Naive B cell (primary cell): ENCODE data around the gene THRB. TPM values are rescaled to one million over a fixed set of nuclear protein-coding genes. Genes with fewer than 3 reads are reported as not detected.

Experiments used
- ATAC-seq, 2 donors: fragments of 150-1000 bp; cut with Tn5 transposase; 2 replicates each; pipeline ENCODE4 v1.10.0; 2021; ENCODE audit warnings: low read depth in 2 of 2, mild to moderate bottlenecking in 2 of 2, moderate library complexity in 2 of 2
- DNase-seq: peaks from one replicate; pipeline ENCODE4 v3.0.0; 2022
- H3K27ac Mint-ChIP-seq, 6 donors: one replicate each; pipeline ENCODE4 v1.8.0; 2020 to 2022; ENCODE audit warnings: mild to moderate bottlenecking in 6 of 6, mixed read lengths in 6 of 6, moderate library complexity in 5 of 6, inconsistent platforms in 2 of 6
- H3K27me3 Mint-ChIP-seq, 3 donors: one replicate each; pipeline ENCODE4 v1.8.0; 2021 to 2022; ENCODE audit warnings: mixed read lengths in 3 of 3, mild to moderate bottlenecking in 1 of 3
- H3K36me3 Mint-ChIP-seq, 2 donors: one replicate each; pipeline ENCODE4 v1.8.0; 2020 to 2022; ENCODE audit warnings: mixed read lengths in 2 of 2, inconsistent platforms in 1 of 2, mild to moderate bottlenecking in 1 of 2
- H3K4me1 Mint-ChIP-seq, 3 donors: one replicate each; pipeline ENCODE4 v1.8.0; 2020 to 2022; ENCODE audit warnings: mixed read lengths in 3 of 3, inconsistent platforms in 1 of 3, mild to moderate bottlenecking in 1 of 3, moderate library complexity in 1 of 3
- H3K4me3 Mint-ChIP-seq, 8 donors: one replicate each; pipeline ENCODE4 v1.8.0; 2020 to 2022; ENCODE audit warnings: mild to moderate bottlenecking in 8 of 8, mixed read lengths in 8 of 8, moderate library complexity in 8 of 8, inconsistent platforms in 2 of 8
- H3K9me3 Mint-ChIP-seq, 7 donors: one replicate each; pipeline ENCODE4 v1.8.0; 2020 to 2022; ENCODE audit warnings: mixed read lengths in 7 of 7, mild to moderate bottlenecking in 5 of 7, inconsistent platforms in 2 of 7, moderate library complexity in 1 of 7
- polyA plus RNA-seq, 6 donors: library from polyadenylated mRNA; unstranded; fragments of 300-500 nt; fragmentation: Illumina TruSeq; gene quantifications; one replicate each; pipeline ENCODE4 v1.2.3, GENCODE V29; 2021; ENCODE audit warnings: low read depth in 6 of 6

The THRB gene
- polyA plus RNA-seq, 6 donors from 2014 or later, result 0.38 to 5.1 (median 1.8) TPM

DNA sequence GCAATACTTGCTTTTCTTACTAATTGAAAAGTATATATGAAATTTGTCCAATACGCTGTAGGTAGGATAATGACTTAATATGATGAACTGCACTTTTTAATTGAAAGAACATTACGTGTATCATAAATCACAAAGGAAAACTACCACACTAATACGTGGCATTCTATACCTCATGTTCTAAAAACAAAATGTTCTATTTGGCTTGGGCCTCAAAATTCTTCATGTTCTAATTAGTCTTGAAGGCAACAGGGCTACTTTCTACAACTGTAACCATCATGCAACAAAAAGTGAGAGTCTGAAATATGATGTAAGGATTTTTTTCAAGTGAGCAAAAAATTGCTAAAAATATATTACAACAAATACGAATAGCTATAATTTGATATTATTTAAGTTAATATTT is 19.8 kb downstream of the THRB start:
- no peak for ATAC-seq

DNA sequence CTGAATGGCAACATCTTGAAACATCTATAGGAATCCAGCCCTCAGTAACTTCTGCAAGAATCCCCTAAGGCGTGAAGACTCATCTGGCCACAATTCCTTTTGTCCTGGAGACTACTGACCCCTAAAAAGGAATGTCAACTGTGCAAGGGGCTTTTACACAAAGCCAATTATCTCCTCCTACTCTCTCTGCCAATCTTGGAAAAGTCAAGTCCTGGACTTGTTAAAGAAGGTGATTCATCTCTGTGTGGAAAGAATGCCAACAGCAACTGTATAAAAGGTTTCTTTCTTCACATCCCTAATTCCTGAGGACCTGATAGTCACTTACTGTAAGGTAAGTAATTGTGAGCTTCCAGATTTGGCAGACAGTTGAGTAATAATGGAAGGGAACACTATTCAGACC is 22.3 kb downstream of the THRB start:
- H3K4me3 Mint-ChIP-seq, result no peak overlapping the region
- no peak for ATAC-seq

More for the DNA sequence above, 19.8 kb downstream of the THRB start:
- Mint-ChIP-seq H3K27ac (no peak overlapping the region), H3K27me3 (peaks cover 0 to 11% (median 4%) of the 10 kb centered on the region in 3 donors), H3K4me3 (no peak overlapping the region), H3K9me3 (peaks cover 0 to 3% (median 0%) of the 10 kb centered on the region in 7 donors), H3K4me1 (no peaks in the 10 kb centered on the region), H3K36me3 (peaks cover 0 to 7% of the 10 kb centered on the region in 2 donors)
- DNase-seq, result no peak

DNA sequence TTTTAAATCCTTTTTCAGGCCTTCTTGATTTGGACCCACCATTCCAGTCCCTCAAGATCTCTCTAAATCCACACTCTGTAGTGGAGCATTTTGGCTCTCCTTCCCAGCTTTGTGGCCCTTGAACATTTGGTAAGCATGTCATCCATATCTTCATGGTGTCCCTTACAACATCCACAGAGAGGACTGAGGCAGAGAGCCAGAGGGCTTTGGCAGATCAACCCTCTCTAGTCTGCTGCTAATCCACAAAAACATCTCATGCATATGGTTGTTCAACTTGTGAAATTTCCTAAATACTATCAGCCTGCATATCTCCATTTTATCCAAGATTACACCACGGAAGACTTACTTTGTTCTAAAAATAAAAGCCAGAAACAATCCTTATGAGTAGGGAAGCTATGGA is 23.2 kb downstream of the THRB start:
- no peak for DNase-seq
- Mint-ChIP-seq H3K9me3 (peaks cover 0 to 2% (median 0%) of the 10 kb centered on the region in 7 donors), H3K27ac (no peak overlapping the region), H3K4me3 (peak overlapping the region in 1 of 8 donors; percentile 9), H3K27me3 (peaks cover 0 to 10% (median 8%) of the 10 kb centered on the region in 3 donors), H3K4me1 (no peaks in the 10 kb centered on the region), H3K36me3 (no peaks in the 10 kb centered on the region)
- ATAC-seq, result no peak

More for the DNA sequence above, 22.3 kb downstream of the THRB start:
- H3K4me1 Mint-ChIP-seq, result no peaks in the 10 kb centered on the region
- H3K9me3 Mint-ChIP-seq, result peaks cover 0 to 2% (median 0%) of the 10 kb centered on the region in 7 donors
- no peaks in the 10 kb centered on the region for H3K36me3 Mint-ChIP-seq
- no peak overlapping the region for H3K27ac Mint-ChIP-seq
- no peak for DNase-seq
- H3K27me3 Mint-ChIP-seq, result peaks cover 0 to 10% (median 8%) of the 10 kb centered on the region in 3 donors

DNA sequence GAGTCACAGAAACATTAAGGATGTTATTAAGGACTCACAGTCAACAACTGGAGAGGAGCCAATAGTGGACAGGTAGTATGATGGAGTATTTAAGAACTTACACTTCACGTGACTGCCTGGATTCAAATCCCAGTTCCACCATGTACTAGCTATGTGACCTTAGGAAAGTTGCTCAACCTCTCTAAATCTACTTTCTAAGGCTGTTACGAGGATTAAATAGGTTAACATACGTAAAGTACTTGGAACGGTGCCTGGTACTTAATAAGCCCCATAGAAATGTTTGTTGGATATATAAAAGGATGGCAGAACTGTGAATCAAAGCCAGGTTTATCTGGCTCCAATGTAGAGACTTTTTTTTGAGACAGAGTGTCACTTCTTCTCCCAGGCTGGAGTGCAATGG is 24.4 kb downstream of the THRB start:
- no peak overlapping the region for H3K27ac Mint-ChIP-seq
- H3K36me3 Mint-ChIP-seq, result no peaks in the 10 kb centered on the region
- DNase-seq (no peak), ATAC-seq (no peak)
- peaks cover 0 to 2% (median 0%) of the 10 kb centered on the region in 7 donors for H3K9me3 Mint-ChIP-seq
- H3K27me3 Mint-ChIP-seq, result peaks cover 0 to 10% (median 8%) of the 10 kb centered on the region in 3 donors
- no peaks in the 10 kb centered on the region for H3K4me1 Mint-ChIP-seq
- H3K4me3 Mint-ChIP-seq, result no peak overlapping the region

DNA sequence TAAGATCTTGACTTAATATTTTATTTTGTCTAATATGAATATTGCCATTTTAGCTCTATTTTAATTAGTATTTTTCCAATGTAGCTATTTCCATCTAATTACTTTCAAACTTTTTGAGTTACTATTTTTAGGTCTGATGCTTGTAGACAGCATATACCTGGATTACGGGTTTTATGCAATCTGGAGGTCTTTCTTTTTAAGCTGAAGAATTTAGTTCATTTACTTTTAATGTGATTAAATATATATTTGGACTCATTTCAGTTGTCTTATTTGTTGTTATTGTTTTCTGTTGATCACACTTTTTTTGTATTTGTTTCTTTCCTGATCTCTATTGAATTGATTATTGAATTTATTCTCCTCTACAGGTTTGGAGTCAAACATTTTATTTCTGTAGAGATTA is 30.3 kb downstream of the THRB start:
- H3K27ac Mint-ChIP-seq, result no peak overlapping the region
- no peak for DNase-seq
- peaks cover 0 to 13% (median 3%) of the 10 kb centered on the region in 7 donors for H3K9me3 Mint-ChIP-seq
- no peaks in the 10 kb centered on the region for H3K36me3 Mint-ChIP-seq
- H3K4me3 Mint-ChIP-seq, result no peak overlapping the region
- ATAC-seq, result no peak
- peaks cover 0 to 6% (median 0%) of the 10 kb centered on the region in 3 donors for H3K27me3 Mint-ChIP-seq
- H3K4me1 Mint-ChIP-seq, result no peaks in the 10 kb centered on the region

DNA sequence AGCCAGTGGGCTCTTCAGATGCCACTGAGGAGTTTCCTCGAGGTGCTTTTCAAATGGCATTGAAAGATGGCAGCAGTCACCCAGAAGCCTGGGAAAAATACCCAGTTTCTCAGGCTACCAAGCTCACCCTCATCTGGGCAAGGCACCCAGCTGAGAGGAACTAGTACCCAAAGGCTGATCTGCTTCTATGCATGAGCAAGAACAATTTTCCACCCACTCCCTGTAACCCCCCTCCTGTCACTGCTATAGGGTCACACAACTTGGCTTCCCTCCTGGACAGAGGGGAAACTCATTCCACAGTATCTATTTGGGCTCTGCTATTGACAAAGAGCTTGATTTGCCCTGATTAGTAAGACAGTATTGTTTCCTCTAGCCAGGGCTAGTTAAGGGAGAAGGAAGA is 31.9 kb downstream of the THRB start:
- Mint-ChIP-seq H3K27ac (no peak overlapping the region), H3K4me1 (no peaks in the 10 kb centered on the region), H3K4me3 (no peak overlapping the region), H3K27me3 (no peaks in the 10 kb centered on the region), H3K9me3 (peaks cover 0 to 13% (median 3%) of the 10 kb centered on the region in 7 donors), H3K36me3 (no peaks in the 10 kb centered on the region)
- no peak for ATAC-seq
- DNase-seq, result no peak

DNA sequence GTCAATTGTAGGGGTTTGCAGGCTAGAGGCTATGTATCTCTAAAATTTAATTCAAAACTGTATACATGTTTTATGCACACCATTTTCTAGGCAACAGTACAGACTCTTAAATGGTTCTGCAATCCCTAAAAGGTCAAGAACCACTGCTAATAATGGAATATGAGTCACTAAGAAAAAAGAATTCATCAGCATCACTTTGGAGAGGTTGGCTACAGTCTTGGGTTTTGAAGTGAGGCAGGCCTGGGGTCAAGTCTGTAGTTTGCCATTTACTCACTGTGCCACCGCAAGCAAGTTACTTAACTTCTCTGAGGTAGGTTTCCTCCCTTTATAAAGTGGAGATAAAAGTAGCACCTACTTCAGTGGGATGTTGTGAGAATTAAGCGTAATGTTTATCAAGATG is 33.7 kb downstream of the THRB start:
- DNase-seq (no peak), ATAC-seq (no peak)
- H3K4me1 Mint-ChIP-seq, result no peaks in the 10 kb centered on the region
- no peaks in the 10 kb centered on the region for H3K27me3 Mint-ChIP-seq
- peaks cover 0 to 13% (median 3%) of the 10 kb centered on the region in 7 donors for H3K9me3 Mint-ChIP-seq
- no peak overlapping the region for H3K27ac Mint-ChIP-seq
- H3K36me3 Mint-ChIP-seq, result no peaks in the 10 kb centered on the region
- no peak overlapping the region for H3K4me3 Mint-ChIP-seq

DNA sequence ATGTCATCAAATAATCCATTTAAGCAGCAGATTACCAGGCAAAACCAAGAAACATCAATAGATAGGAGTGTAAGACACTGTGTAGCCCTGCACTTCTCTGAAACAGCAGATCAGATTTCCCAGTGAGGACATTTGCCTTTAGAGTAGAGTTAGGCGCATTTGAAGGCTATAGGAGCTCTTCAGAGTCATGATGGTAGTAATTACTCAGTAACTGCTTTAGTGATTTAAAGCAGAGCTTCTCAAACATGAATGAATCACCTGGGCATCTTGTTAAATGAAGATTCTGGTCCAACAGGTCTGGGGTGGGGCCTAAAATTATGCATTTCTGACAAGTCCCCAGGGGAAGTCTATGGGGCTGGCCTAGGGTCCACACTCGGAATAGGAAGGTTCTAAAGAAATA is 36.9 kb downstream of the THRB start:
- Mint-ChIP-seq H3K36me3 (no peaks in the 10 kb centered on the region), H3K27me3 (peaks cover 0 to 10% (median 4%) of the 10 kb centered on the region in 3 donors), H3K4me3 (no peak overlapping the region), H3K9me3 (peaks cover 0 to 3% (median 0%) of the 10 kb centered on the region in 7 donors), H3K4me1 (no peaks in the 10 kb centered on the region), H3K27ac (no peak overlapping the region)
- DNase-seq (no peak), ATAC-seq (no peak)

DNA sequence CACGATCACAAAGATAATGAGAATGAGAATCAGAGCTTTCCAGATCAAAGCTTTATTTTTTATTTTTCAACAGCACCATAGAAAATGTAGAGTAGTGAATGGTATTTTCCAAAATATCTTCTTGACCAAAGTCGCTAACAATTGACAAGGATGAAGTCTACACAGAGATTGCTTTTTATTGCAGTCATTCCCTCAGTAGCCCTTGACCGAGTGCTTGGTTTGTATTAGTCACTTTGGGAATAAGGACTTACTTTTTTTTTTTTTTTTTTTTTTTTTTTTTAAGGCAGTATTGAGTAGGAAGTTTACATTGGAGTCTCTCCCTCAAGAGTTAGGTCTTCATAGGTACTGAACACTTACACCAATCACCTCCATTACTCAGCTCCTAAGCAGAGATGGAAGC is 39.8 kb downstream of the THRB start:
- DNase-seq (no peak), ATAC-seq (no peak)
- H3K27ac Mint-ChIP-seq, result no peak overlapping the region
- no peaks in the 10 kb centered on the region for H3K36me3 Mint-ChIP-seq
- no peak overlapping the region for H3K4me3 Mint-ChIP-seq
- H3K9me3 Mint-ChIP-seq, result peaks cover 0 to 3% (median 0%) of the 10 kb centered on the region in 7 donors
- no peaks in the 10 kb centered on the region for H3K4me1 Mint-ChIP-seq
- H3K27me3 Mint-ChIP-seq, result peaks cover 0 to 10% (median 4%) of the 10 kb centered on the region in 3 donors

DNA sequence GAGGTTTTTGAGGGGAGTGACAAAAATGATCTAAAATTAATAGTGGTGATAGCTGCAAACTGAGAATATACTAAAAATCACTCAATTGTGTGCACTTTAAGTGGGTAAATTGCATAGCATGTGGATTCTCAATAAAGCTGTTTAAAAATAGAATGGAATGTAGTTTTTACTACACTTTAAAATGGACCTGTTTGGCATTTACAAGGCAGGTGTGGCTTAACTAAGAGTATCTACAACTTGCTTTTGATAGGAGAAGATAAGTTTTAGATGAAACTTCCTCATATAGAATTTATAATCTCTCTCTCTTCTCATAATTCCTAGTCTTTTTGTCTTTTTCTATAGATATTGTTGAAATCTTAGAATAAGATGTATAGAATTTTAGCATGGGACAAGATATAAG is 40.3 kb downstream of the THRB start:
- no peak for ATAC-seq
- peaks cover 0 to 10% (median 4%) of the 10 kb centered on the region in 3 donors for H3K27me3 Mint-ChIP-seq
- no peak for DNase-seq
- H3K27ac Mint-ChIP-seq, result no peak overlapping the region
- peaks cover 0 to 3% (median 0%) of the 10 kb centered on the region in 7 donors for H3K9me3 Mint-ChIP-seq
- H3K36me3 Mint-ChIP-seq, result no peaks in the 10 kb centered on the region
- no peaks in the 10 kb centered on the region for H3K4me1 Mint-ChIP-seq
- H3K4me3 Mint-ChIP-seq, result no peak overlapping the region

DNA sequence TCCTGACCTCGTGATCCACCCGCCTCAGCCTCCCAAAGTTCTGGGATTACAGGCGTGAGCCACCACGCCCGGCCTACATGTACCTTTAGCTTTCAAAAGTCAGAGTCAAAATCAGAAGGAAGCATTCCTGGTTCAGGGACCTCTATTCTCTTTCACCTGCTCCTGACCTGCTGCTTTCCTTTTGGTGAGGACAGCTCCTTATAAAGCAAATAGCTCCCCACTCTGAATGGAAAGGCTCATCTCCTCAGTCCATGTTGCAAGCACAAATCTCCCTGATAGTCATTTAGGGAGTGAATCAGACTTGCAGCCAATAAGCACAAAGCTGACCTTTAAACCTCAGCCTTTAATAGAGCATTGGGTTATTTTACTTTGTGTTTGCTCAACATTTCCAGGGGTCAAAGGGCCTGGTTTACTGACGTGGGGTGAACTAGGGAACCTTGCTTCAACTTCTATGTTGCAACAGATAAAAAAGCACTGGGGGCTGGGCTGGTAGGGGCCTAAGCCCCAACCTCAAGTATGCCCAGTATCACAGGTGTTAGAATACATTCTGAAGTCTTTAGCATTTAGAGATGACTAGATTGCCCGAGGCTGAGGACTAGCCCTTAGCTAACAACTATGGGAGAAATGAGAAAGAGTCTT is 43.1 kb downstream of the THRB start:
- no peaks in the 10 kb centered on the region for H3K9me3 Mint-ChIP-seq
- H3K36me3 Mint-ChIP-seq, result no peaks in the 10 kb centered on the region
- DNase-seq (no peak), ATAC-seq (no peak)
- H3K4me3 Mint-ChIP-seq, result no peak overlapping the region
- H3K27ac Mint-ChIP-seq, result no peak overlapping the region
- peaks cover 0 to 10% (median 4%) of the 10 kb centered on the region in 3 donors for H3K27me3 Mint-ChIP-seq
- no peaks in the 10 kb centered on the region for H3K4me1 Mint-ChIP-seq

DNA sequence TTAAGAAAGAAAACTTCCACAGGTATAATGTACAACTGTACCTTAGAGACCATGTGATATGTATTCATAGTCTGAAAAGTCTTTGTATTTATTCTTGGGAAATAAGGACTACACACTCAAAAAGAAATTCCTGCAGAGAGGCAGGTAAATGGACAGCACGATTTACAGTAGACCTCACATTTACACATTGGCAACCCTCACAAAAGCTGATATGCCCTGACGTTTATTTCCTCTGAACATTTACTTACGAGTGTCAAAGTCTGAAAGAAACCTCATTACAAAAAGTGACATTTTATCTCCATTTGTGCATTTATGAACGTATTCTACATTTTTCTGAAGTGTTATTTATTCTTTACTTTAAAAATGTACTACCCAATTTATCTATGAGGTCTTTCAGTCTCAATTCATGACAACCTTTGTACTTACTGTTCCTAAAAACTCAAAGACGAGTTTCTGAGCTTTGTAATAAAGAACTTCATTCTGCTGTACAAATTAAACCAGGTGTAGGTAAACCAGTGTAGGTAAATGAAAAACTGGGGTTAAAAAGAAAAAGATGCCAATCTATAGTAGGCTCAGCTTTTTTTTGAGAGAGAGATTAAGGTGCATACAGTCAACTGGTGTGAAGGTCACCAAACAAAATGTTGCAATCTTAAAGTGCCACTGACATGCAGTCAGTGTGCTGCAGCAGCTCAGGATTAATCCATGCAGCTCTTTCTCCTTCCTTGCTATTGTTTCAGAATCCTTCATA is 44.3 kb downstream of the THRB start:
- H3K27me3 Mint-ChIP-seq, result peaks cover 0 to 10% (median 4%) of the 10 kb centered on the region in 3 donors
- no peaks in the 10 kb centered on the region for H3K36me3 Mint-ChIP-seq
- no peak for ATAC-seq
- no peaks in the 10 kb centered on the region for H3K4me1 Mint-ChIP-seq
- H3K9me3 Mint-ChIP-seq, result no peaks in the 10 kb centered on the region
- no peak overlapping the region for H3K4me3 Mint-ChIP-seq
- DNase-seq, result no peak
- no peak overlapping the region for H3K27ac Mint-ChIP-seq

DNA sequence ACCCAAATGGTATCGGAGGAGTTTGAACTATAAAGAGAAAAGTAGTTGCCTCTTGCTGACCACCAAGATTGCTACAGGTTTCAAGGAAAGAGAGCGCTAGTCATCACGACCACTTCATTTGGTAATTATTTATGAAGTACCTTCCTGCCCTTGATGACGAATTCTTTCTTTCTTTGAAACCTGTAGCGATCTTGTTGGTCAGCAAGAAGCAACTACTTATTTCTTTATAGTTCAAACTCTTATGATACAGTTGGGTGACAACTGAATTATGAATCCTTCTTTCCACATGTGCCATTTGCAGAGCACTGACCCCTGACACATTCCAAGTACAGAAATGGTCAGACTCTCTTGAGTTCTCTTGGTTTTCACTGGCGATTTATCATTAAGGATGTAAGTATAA is 46.8 kb downstream of the THRB start:
- Mint-ChIP-seq H3K4me1 (no peaks in the 10 kb centered on the region), H3K9me3 (no peaks in the 10 kb centered on the region), H3K27me3 (peaks cover 0 to under 1% (median 0%) of the 10 kb centered on the region in 3 donors), H3K36me3 (no peaks in the 10 kb centered on the region), H3K27ac (no peak overlapping the region), H3K4me3 (no peak overlapping the region)
- DNase-seq (no peak), ATAC-seq (no peak)

DNA sequence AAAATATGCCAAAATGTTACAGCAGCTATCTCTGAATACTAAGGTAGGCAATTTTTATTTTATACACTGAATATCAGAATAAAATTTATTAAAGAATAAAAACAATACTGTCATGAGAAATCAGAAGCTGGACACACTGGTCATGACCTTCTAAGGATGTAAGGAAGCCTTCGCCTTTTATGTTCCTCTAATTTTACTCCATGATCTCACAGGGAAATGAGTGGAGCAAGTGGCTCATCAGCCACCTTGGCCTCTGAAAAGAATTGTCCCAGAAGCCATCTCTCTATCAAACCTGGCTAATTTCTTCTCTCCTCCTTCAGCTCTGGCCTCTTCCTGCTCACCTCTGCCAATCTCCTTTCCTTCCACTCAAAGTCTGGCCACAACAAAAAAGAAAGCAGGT is 48.6 kb downstream of the THRB start:
- peak overlapping the region in 1 of 6 donors; percentile 7 for H3K27ac Mint-ChIP-seq
- DNase-seq, result no peak

More for the DNA sequence above, 48.6 kb downstream of the THRB start:
- H3K4me1 Mint-ChIP-seq, result no peaks in the 10 kb centered on the region
- no peaks in the 10 kb centered on the region for H3K36me3 Mint-ChIP-seq
- no peak for ATAC-seq
- H3K4me3 Mint-ChIP-seq, result no peak overlapping the region
- peaks cover 0 to 3% (median 0%) of the 10 kb centered on the region in 3 donors for H3K27me3 Mint-ChIP-seq
- H3K9me3 Mint-ChIP-seq, result no peaks in the 10 kb centered on the region
